Natural killer cell (primary cell): Measurements from ENCODE around the gene VAV1. TPM values are rescaled to one million over a fixed set of nuclear protein-coding genes. Genes with fewer than 3 reads are reported as not detected.

Experiments used
- ATAC-seq, 3 donors: fragments of 150-1000 bp in 2 of 3; fragments of 200-7000 bp in 1 of 3; cut with Tn5 transposase; 1 replicate in 1 of 3; 2 replicates in 2 of 3; pipeline ENCODE4 v1.10.0; 2021; ENCODE audit warnings: mild to moderate bottlenecking in 2 of 3, moderate library complexity in 2 of 3
- DNase-seq, 2 donors: peaks; one replicate each; pipeline versions ENCODE4 v3.0.0 to v3.0.0-alpha.2; 2013 to 2021; ENCODE audit warnings: mixed read lengths in 1 of 2
- H3K27ac ChIP-seq: one replicate; pipeline ENCODE4 v1.5.1; 2013; ENCODE audit warnings: mild to moderate bottlenecking, low read length
- H3K27me3 ChIP-seq: one replicate; pipeline ENCODE4 v1.6.1; 2013; ENCODE audit warnings: low read length; ENCODE audit not compliant: control insufficient read depth, insufficient read depth
- H3K36me3 ChIP-seq: one replicate; pipeline ENCODE4 v1.6.1; 2013; ENCODE audit warnings: low read length; ENCODE audit not compliant: control insufficient read depth, insufficient read depth
- H3K4me1 ChIP-seq: one replicate; pipeline ENCODE4 v1.6.1; 2013; ENCODE audit warnings: low read length; ENCODE audit not compliant: control insufficient read depth, insufficient read depth
- H3K4me3 ChIP-seq: one replicate; pipeline ENCODE4 v1.5.1; 2013; ENCODE audit warnings: low read length
- H3K9me3 ChIP-seq: one replicate; pipeline ENCODE4 v1.6.1; 2013; ENCODE audit warnings: low read length; ENCODE audit not compliant: control insufficient read depth, insufficient read depth
- H3K27ac Mint-ChIP-seq, 2 donors: one replicate each; pipeline ENCODE4 v1.8.0; 2022; ENCODE audit warnings: mild to moderate bottlenecking in 2 of 2, mixed read lengths in 2 of 2, moderate library complexity in 1 of 2
- H3K27me3 Mint-ChIP-seq, 2 donors: one replicate each; pipeline ENCODE4 v1.8.0; 2022; ENCODE audit warnings: low read depth in 2 of 2, mixed read lengths in 2 of 2
- H3K36me3 Mint-ChIP-seq: one replicate; pipeline ENCODE4 v1.8.0; 2022; ENCODE audit warnings: mixed read lengths
- H3K4me1 Mint-ChIP-seq, 2 donors: one replicate each; pipeline ENCODE4 v1.8.0; 2022; ENCODE audit warnings: mixed read lengths in 2 of 2
- H3K4me3 Mint-ChIP-seq: one replicate; pipeline ENCODE4 v1.8.0; 2022; ENCODE audit warnings: mild to moderate bottlenecking, moderate library complexity, mixed read lengths
- H3K9me3 Mint-ChIP-seq, 2 donors: one replicate each; pipeline ENCODE4 v1.8.0; 2022; ENCODE audit warnings: mixed read lengths in 2 of 2
- WGBS: methylation state at CpG from one replicate; pipeline ENCODE4 v1.1.7; 2013; ENCODE audit warnings: missing lambda C conversion rate; ENCODE audit not compliant: insufficient coverage; 5-methylcytosine and 5-hydroxymethylcytosine counted together
- intact Hi-C: fragments of 100-400 bp; cut with micrococcal nuclease; formaldehyde crosslinking; loops from one replicate; pipeline ENCODE4 v1.14.2; 2022
- total RNA-seq, 4 donors: library from RNA; stranded (reverse); fragments of 120-200 nt in 1 of 4; gene quantifications; one replicate each; pipeline versions ENCODE4 v1.2.3 to v1.2.4, GENCODE V29; 2013 to 2022
- TF ChIP-seq, protein P1 (sequence below): fragments of 200-600 bp; IDR thresholded peaks from one replicate; pipeline ENCODE4 v1.8.0; 2022; ENCODE audit warnings: antibody characterized with exemption

The VAV1 gene
- total RNA-seq, 3 donors from 2014 or later (not counting 1 experiment from before 2014, with no cell fraction given), result 141 to 167 (median 164) TPM

DNA sequence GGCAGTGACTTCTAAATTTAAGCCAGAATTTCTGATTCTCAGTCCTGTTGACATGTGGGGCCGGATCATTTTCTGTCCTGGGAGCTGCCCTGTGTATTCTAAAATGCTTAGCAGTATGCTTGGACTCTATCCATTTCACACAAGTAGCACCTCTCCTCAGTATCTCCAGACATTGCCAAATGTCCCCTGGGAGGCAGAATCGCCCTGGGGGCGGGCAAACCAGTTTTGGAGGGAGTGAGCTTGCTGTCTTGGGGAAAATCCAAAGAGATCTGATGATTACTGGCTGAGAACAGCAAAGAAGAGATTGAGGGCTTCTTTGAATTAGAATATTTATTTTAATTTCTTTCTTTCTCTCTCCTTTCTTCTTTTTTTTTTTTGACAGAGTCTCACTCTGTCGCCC, 16.4 kb downstream of the VAV1 start:
- Histone ChIP-seq H3K4me1 (peaks cover 16% of the 10 kb centered on the region), H3K9me3 (no peaks in the 10 kb centered on the region), H3K27me3 (no peaks in the 10 kb centered on the region), H3K4me3 (no peak overlapping the region), H3K36me3 (peaks cover 9% of the 10 kb centered on the region), H3K27ac (no peak overlapping the region)
- intact Hi-C loops, result no loop called here
- DNase-seq (no peak), ATAC-seq (no peak)
- Mint-ChIP-seq H3K4me3 (no peak overlapping the region), H3K9me3 (no peaks in the 10 kb centered on the region), H3K4me1 (peaks cover 48 to 77% of the 10 kb centered on the region in 2 donors), H3K36me3 (no peaks in the 10 kb centered on the region), H3K27ac (peak overlapping the region; percentile 43 to 53), H3K27me3 (no peaks in the 10 kb centered on the region)
- 97% methylated on average over 2 of the region's 4 CpGs for WGBS
- TF ChIP-seq, protein P1, sequence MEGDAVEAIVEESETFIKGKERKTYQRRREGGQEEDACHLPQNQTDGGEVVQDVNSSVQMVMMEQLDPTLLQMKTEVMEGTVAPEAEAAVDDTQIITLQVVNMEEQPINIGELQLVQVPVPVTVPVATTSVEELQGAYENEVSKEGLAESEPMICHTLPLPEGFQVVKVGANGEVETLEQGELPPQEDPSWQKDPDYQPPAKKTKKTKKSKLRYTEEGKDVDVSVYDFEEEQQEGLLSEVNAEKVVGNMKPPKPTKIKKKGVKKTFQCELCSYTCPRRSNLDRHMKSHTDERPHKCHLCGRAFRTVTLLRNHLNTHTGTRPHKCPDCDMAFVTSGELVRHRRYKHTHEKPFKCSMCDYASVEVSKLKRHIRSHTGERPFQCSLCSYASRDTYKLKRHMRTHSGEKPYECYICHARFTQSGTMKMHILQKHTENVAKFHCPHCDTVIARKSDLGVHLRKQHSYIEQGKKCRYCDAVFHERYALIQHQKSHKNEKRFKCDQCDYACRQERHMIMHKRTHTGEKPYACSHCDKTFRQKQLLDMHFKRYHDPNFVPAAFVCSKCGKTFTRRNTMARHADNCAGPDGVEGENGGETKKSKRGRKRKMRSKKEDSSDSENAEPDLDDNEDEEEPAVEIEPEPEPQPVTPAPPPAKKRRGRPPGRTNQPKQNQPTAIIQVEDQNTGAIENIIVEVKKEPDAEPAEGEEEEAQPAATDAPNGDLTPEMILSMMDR, result no peak

DNA sequence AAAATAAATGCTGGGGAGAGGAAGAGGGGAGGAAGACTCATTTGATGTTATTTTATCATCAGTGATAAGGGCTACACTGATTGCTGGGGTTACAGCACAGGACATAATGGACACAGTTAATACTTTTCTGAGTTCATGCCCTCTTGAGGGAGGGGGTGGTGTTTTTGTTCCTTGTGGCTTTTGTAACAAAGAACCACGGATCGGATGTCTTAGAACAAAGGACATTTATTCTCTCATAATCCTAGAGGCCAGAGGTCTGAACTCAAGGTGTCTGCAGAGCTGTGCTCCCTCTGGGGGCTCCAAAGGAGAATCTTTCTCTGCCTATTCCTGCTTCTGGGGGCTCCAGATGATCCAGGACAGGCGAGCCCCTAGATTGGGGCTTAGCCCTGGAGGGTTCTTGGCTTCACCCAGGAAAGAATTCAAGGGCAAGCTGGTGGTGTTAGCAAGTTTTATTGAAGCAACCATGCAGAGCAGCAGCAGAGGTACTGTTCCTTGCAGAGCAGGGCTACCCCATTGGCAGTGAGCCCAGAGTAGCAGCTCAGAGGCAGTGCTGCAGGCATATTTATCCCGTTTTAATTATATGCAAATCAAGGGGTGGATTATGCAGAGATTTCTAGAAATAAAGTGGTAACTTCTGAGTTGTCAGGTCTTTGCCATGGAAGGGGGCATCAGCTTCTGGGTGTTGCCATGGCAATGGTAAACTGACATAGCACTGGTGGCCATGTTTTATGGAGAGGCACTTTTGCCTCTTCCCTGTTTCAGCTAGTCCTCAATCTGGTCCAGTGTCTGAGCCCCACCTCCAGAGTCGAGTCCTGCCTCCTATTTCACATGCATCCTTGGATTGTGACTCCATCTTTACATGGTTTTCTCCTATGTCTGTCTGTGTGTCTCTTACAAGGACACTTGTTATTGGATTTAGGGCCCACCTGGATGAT, 18.0 kb downstream of the VAV1 start:
- Mint-ChIP-seq H3K27ac (peak overlapping the region; percentile 71 to 72), H3K27me3 (no peaks in the 10 kb centered on the region), H3K4me1 (peaks cover 48 to 79% of the 10 kb centered on the region in 2 donors), H3K4me3 (no peak overlapping the region), H3K9me3 (no peaks in the 10 kb centered on the region), H3K36me3 (no peaks in the 10 kb centered on the region)
- H3K27me3 ChIP-seq, result no peaks in the 10 kb centered on the region
- no peaks in the 10 kb centered on the region for H3K9me3 ChIP-seq
- intact Hi-C loops, result no loop called here
- H3K27ac ChIP-seq, result no peak overlapping the region
- DNase-seq, result no peak
- peaks cover 15% of the 10 kb centered on the region for H3K4me1 ChIP-seq
- TF ChIP-seq, protein P1, result no peak
- no peak for ATAC-seq
- no peak overlapping the region for H3K4me3 ChIP-seq
- WGBS, result 79% methylated on average over 5 of the region's 5 CpGs
- H3K36me3 ChIP-seq, result peaks cover 9% of the 10 kb centered on the region

DNA sequence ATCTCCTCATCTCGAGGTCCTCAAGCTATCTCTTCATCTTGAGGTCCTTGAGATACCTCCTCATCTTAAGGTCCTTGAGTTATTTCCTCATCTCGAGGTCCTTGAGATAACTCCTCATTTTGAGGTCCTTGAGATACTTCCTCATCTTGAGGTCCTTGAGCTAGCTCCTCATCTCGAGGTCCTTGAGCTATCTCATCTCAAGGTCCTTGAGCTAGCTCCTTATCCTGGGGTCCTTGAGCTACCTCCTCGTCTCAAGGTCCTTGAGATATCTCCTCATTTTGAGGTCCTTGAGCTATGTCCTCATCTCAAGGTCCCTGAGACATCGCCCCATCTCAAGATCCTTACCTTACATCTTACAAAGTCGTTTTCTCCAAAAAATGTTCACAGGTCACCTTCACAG, 18.7 kb downstream of the VAV1 start:
- H3K27ac ChIP-seq, result no peak overlapping the region
- Mint-ChIP-seq H3K36me3 (no peaks in the 10 kb centered on the region), H3K4me3 (no peak overlapping the region), H3K4me1 (peaks cover 50 to 81% of the 10 kb centered on the region in 2 donors), H3K27ac (peak overlapping the region; percentile 71 to 72), H3K9me3 (no peaks in the 10 kb centered on the region), H3K27me3 (no peaks in the 10 kb centered on the region)
- H3K4me1 ChIP-seq, result peaks cover 15% of the 10 kb centered on the region
- H3K9me3 ChIP-seq, result no peaks in the 10 kb centered on the region
- ATAC-seq (no peak), DNase-seq (no peak)
- peaks cover 9% of the 10 kb centered on the region for H3K36me3 ChIP-seq
- WGBS, result 91% methylated on average over 6 of the region's 6 CpGs
- TF ChIP-seq, protein P1, result no peak
- intact Hi-C loops, result no loop called here
- H3K4me3 ChIP-seq, result no peak overlapping the region
- no peaks in the 10 kb centered on the region for H3K27me3 ChIP-seq
